Measurements from ENCODE around the gene FRS2.

FRS2 gene

GRCh38 chr12:69533844-69534243 is 63.7 kb downstream of the FRS2 start:
- Histone ChIP-seq H3K27me3 (no peaks in the 10 kb centered on the region), H3K4me3 (ENCODE audit: low read depth, low read length) (no peak overlapping the region), H3K9me3 (no peaks in the 10 kb centered on the region), H3K4me1 (no peaks in the 10 kb centered on the region), H3K36me3 (peaks cover 3% of the 10 kb centered on the region)
- no peak for DNase-seq
- no peak for TF ChIP-seq CTCF (IDR thresholded peaks at IDR 0.05; ENCODE audit: low read depth, low read length)

- TF ChIP-seq CTCF (IDR thresholded peaks at IDR 0.05; ENCODE audit: low read depth, low read length) = no peak
- no peak overlapping the region for H3K4me3 ChIP-seq (ENCODE audit: low read depth, low read length)
- DNase-seq = no peak
These were observed 64.2 kb downstream of the FRS2 start for GRCh38 chr12:69534389-69534822.

GRCh38 chr12:69540987-69541386 is 70.8 kb downstream of the FRS2 start:
- no peak for DNase-seq
- Histone ChIP-seq H3K27me3 (no peaks in the 10 kb centered on the region), H3K4me1 (no peaks in the 10 kb centered on the region), H3K4me3 (ENCODE audit: low read depth, low read length) (no peak overlapping the region), H3K36me3 (peaks cover 5% of the 10 kb centered on the region), H3K9me3 (no peaks in the 10 kb centered on the region)
- TF ChIP-seq CTCF (IDR thresholded peaks at IDR 0.05; ENCODE audit: low read depth, low read length) = no peak

More at GRCh38 chr12:69534389-69534822, 64.2 kb downstream of the FRS2 start:
- Histone ChIP-seq H3K36me3 (peaks cover 3% of the 10 kb centered on the region), H3K27me3 (no peaks in the 10 kb centered on the region), H3K4me1 (no peaks in the 10 kb centered on the region), H3K9me3 (no peaks in the 10 kb centered on the region)

- Histone ChIP-seq H3K27me3 (no peaks in the 10 kb centered on the region), H3K4me1 (no peaks in the 10 kb centered on the region), H3K4me3 (ENCODE audit: low read depth, low read length) (no peak overlapping the region), H3K36me3 (peaks cover 5% of the 10 kb centered on the region), H3K9me3 (no peaks in the 10 kb centered on the region)
- DNase-seq = no peak
- no peak for TF ChIP-seq CTCF (IDR thresholded peaks at IDR 0.05; ENCODE audit: low read depth, low read length)
These were observed 73.9 kb downstream of the FRS2 start for GRCh38 chr12:69544087-69544486.

GRCh38 chr12:69545081-69545480 is 74.9 kb downstream of the FRS2 start:
- no peaks in the 10 kb centered on the region for H3K27me3 ChIP-seq
- no peak for TF ChIP-seq CTCF (IDR thresholded peaks at IDR 0.05; ENCODE audit: low read depth, low read length)
- no peak for DNase-seq
- peaks cover 5% of the 10 kb centered on the region for H3K36me3 ChIP-seq
- H3K4me3 ChIP-seq (ENCODE audit: low read depth, low read length) = no peak overlapping the region
- no peaks in the 10 kb centered on the region for H3K4me1 ChIP-seq
- H3K9me3 ChIP-seq = no peaks in the 10 kb centered on the region

- DNase-seq = no peak
- Histone ChIP-seq H3K9me3 (no peaks in the 10 kb centered on the region), H3K4me3 (ENCODE audit: low read depth, low read length) (no peak overlapping the region), H3K36me3 (no peaks in the 10 kb centered on the region), H3K27me3 (no peaks in the 10 kb centered on the region), H3K4me1 (no peaks in the 10 kb centered on the region)
- TF ChIP-seq CTCF (IDR thresholded peaks at IDR 0.05; ENCODE audit: low read depth, low read length) = no peak
These were observed 76.7 kb downstream of the FRS2 start for GRCh38 chr12:69546693-69547438.
